ENCODE measurements around the gene FMNL3. TPM values are rescaled to one million over a fixed set of nuclear protein-coding genes. Genes with fewer than 3 reads are reported as not detected.
"Not testable (repeated sequence)": the region's sequence is repeated elsewhere in the genome, so short reads cannot be mapped to it uniquely, and the experiment has no call there.

FMNL3 gene
- total RNA-seq, 1 donor = 24.6 TPM

DNA sequence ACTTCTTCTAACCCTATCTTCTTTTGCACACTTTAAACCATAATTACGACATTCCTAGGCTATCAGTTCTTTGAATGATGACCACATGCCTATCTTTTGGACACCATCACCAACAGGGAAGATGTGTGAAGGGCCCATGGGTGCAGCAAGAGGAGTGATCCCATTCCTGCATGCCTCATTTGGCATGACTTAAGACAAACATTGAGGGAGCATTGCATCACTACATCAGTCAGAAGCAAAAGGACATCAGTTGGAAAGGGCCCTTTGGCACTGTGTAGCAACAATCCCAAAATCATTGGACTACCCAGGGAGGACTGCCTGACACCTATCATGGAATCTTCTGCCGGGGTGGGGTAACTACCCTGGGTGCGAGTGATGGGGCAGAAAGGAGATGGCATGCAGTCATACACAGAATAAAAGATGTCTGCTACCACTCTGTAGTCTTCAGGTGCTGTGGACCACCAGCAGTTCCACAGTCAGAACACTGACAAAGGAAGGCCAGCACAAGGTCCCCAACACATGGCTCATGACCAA is 23.4 kb upstream of the FMNL3 start:
- H3K27ac ChIP-seq (ENCODE audit: low read depth, low read length) = no peak overlapping the region
- no peaks in the 10 kb centered on the region for H3K9me3 ChIP-seq (ENCODE audit: low read depth, low read length)
- no peaks in the 10 kb centered on the region for H3K79me2 ChIP-seq (ENCODE audit: insufficient read depth, low read length)
- no peak overlapping the region for H3K4me2 ChIP-seq (ENCODE audit: insufficient read depth, low read length)
- no peak overlapping the region for H3K4me3 ChIP-seq (ENCODE audit: insufficient read depth, low read length)
- H3K4me1 ChIP-seq (ENCODE audit: insufficient read depth, low read length) = no peaks in the 10 kb centered on the region
- no peak overlapping the region for H2AFZ ChIP-seq (ENCODE audit: low read length)
- no peak for DNase-seq (ENCODE audit: insufficient read length, low spot score, missing footprints)
- no peaks in the 10 kb centered on the region for H3K36me3 ChIP-seq (ENCODE audit: insufficient read depth, low read length)
- peaks cover 2% of the 10 kb centered on the region for H3K27me3 ChIP-seq (ENCODE audit: insufficient read depth, low read length)
- TF ChIP-seq, protein P1, sequence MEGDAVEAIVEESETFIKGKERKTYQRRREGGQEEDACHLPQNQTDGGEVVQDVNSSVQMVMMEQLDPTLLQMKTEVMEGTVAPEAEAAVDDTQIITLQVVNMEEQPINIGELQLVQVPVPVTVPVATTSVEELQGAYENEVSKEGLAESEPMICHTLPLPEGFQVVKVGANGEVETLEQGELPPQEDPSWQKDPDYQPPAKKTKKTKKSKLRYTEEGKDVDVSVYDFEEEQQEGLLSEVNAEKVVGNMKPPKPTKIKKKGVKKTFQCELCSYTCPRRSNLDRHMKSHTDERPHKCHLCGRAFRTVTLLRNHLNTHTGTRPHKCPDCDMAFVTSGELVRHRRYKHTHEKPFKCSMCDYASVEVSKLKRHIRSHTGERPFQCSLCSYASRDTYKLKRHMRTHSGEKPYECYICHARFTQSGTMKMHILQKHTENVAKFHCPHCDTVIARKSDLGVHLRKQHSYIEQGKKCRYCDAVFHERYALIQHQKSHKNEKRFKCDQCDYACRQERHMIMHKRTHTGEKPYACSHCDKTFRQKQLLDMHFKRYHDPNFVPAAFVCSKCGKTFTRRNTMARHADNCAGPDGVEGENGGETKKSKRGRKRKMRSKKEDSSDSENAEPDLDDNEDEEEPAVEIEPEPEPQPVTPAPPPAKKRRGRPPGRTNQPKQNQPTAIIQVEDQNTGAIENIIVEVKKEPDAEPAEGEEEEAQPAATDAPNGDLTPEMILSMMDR (IDR thresholded peaks at IDR 0.05; ENCODE audit: extremely low read depth, low read depth, low read length) = no peak
- no peaks in the 10 kb centered on the region for H4K20me1 ChIP-seq (ENCODE audit: insufficient read depth, low read length)

DNA sequence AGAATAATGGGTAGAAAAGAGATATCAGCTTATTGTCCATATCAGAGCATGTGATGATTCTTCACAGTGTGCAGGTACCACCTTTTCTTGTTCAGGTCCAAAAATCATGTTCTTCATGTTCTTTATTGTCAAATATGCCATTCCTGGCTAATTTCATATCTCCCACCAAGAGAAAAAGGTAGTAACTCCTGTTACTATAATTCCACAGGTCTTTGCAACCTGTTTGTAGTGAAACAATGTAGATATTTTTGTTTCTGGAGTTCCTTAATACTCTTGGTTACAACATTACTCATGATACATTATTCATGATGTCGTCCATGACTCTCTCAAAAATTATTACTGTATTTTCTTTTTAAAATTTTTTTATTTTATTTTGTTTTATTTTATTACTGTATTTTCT is 22.8 kb upstream of the FMNL3 start:
- no peaks in the 10 kb centered on the region for H3K79me2 ChIP-seq (ENCODE audit: insufficient read depth, low read length)
- H3K27ac ChIP-seq (ENCODE audit: low read depth, low read length) = no peak overlapping the region
- H3K4me2 ChIP-seq (ENCODE audit: insufficient read depth, low read length) = no peak overlapping the region
- TF ChIP-seq, protein P1 (IDR thresholded peaks at IDR 0.05; ENCODE audit: extremely low read depth, low read depth, low read length) = no peak
- H3K27me3 ChIP-seq (ENCODE audit: insufficient read depth, low read length) = peaks cover 2% of the 10 kb centered on the region
- H3K4me3 ChIP-seq (ENCODE audit: insufficient read depth, low read length) = no peak overlapping the region
- H4K20me1 ChIP-seq (ENCODE audit: insufficient read depth, low read length) = no peaks in the 10 kb centered on the region
- H2AFZ ChIP-seq (ENCODE audit: low read length) = no peak overlapping the region
- H3K36me3 ChIP-seq (ENCODE audit: insufficient read depth, low read length) = no peaks in the 10 kb centered on the region
- no peaks in the 10 kb centered on the region for H3K9me3 ChIP-seq (ENCODE audit: low read depth, low read length)
- H3K4me1 ChIP-seq (ENCODE audit: insufficient read depth, low read length) = no peaks in the 10 kb centered on the region
- DNase-seq (ENCODE audit: insufficient read length, low spot score, missing footprints) = no peak

DNA sequence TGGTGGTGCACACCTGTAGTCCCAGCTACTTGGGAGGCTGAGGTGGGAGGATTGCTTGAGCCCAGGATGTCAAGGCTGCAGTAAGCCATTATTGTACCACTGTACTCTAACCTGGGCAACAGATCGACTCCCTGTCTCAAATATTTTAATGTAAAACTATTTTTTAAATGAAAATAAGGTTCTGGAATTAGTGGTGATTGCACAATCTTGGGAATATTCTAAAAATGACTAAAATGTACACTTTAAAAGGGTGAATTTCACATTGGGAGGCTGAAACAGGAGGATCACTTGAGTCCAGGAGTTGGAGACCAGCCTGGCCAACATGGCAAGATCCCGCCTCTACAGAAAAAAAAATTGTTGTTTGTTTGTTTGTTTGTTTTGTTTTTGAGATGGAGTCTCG is 21.2 kb upstream of the FMNL3 start:
- Histone ChIP-seq H3K27me3 (ENCODE audit: insufficient read depth, low read length) (peaks cover 2% of the 10 kb centered on the region), H3K36me3 (ENCODE audit: insufficient read depth, low read length) (no peaks in the 10 kb centered on the region), H3K79me2 (ENCODE audit: insufficient read depth, low read length) (no peaks in the 10 kb centered on the region), H3K27ac (ENCODE audit: low read depth, low read length) (no peak overlapping the region), H3K4me2 (ENCODE audit: insufficient read depth, low read length) (no peak overlapping the region), H3K4me1 (ENCODE audit: insufficient read depth, low read length) (no peaks in the 10 kb centered on the region), H3K4me3 (ENCODE audit: insufficient read depth, low read length) (no peak overlapping the region), H4K20me1 (ENCODE audit: insufficient read depth, low read length) (no peaks in the 10 kb centered on the region), H2AFZ (ENCODE audit: low read length) (no peak overlapping the region), H3K9me3 (ENCODE audit: low read depth, low read length) (no peaks in the 10 kb centered on the region)
- no peak for DNase-seq (ENCODE audit: insufficient read length, low spot score, missing footprints)
- TF ChIP-seq, protein P1 (IDR thresholded peaks at IDR 0.05; ENCODE audit: extremely low read depth, low read depth, low read length) = no peak

DNA sequence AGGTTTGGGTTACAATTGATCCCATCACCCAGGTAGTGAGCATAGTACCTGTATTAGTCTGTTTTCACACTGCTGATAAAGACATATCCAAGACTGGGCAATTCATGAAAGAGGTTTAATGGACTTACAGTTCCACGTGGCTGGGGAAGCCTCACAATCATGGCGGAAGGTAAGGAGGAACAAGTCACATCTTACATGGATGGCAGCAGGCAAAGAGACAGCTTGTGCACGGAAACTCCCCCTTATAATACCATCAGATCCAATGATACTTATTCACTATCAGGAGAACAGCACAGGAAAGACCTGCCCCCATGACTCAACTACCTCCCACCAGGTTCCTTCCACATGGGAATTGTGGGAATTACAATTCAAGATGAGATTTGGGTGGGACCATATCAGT is 14.2 kb upstream of the FMNL3 start:
- not testable (repeated sequence) for H3K4me3 ChIP-seq (ENCODE audit: insufficient read depth, low read length); H3K27me3 ChIP-seq (ENCODE audit: insufficient read depth, low read length); H3K79me2 ChIP-seq (ENCODE audit: insufficient read depth, low read length); H3K4me1 ChIP-seq (ENCODE audit: insufficient read depth, low read length); DNase-seq (ENCODE audit: insufficient read length, low spot score, missing footprints); H3K4me2 ChIP-seq (ENCODE audit: insufficient read depth, low read length); H3K36me3 ChIP-seq (ENCODE audit: insufficient read depth, low read length); H3K27ac ChIP-seq (ENCODE audit: low read depth, low read length); H2AFZ ChIP-seq (ENCODE audit: low read length); H4K20me1 ChIP-seq (ENCODE audit: insufficient read depth, low read length); H3K9me3 ChIP-seq (ENCODE audit: low read depth, low read length)
